Measurements from ENCODE around the gene ARHGEF38.
"Not testable (repeated sequence)": the region's sequence is repeated elsewhere in the genome, so short reads cannot be mapped to it uniquely, and the experiment has no call there.

ARHGEF38 gene

GRCh38 chr4:105657117-105657765 is 104.8 kb downstream of the ARHGEF38 start:
- DNase-seq (ENCODE audit: low read depth): no peak

DNA sequence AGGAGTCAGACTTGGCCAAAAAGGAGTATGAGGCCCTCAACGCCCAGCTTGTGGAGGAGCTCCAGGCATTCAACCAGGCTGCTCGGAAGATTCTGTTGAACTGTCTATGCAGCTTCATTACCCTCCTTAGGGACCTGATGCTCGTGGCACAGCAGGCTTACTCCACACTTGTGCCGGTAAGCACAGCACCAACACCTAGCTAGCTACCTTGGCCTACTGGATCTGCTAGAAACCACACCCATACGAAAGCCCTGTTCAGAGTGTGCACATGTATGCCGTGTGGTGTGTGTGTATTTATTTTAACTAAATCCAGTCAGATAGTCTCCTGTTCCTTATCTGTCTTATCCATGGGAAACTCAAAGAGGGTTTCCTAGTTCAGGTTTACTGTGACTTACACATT is 106.8 kb downstream of the ARHGEF38 start:
- no peak for DNase-seq (ENCODE audit: low read depth)

DNA sequence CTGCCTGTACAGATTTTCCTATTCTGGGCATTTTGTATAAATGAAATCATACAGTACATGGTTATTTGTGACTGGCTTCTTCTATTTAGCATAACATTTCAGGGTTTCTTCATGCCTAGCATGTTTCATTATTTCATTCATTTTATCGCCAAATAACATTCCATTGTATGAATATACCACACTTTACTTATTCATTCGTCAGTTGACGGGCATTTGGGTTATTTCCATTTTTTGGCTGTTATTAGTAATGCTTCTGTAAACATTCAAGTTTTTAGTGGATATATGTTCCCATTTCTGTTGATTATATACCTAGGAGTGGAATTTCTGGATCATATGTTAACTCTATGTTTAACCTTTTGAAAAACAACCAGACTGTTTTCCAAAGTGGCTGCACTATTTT is 108.6 kb downstream of the ARHGEF38 start:
- no peak for DNase-seq (ENCODE audit: low read depth)

DNA sequence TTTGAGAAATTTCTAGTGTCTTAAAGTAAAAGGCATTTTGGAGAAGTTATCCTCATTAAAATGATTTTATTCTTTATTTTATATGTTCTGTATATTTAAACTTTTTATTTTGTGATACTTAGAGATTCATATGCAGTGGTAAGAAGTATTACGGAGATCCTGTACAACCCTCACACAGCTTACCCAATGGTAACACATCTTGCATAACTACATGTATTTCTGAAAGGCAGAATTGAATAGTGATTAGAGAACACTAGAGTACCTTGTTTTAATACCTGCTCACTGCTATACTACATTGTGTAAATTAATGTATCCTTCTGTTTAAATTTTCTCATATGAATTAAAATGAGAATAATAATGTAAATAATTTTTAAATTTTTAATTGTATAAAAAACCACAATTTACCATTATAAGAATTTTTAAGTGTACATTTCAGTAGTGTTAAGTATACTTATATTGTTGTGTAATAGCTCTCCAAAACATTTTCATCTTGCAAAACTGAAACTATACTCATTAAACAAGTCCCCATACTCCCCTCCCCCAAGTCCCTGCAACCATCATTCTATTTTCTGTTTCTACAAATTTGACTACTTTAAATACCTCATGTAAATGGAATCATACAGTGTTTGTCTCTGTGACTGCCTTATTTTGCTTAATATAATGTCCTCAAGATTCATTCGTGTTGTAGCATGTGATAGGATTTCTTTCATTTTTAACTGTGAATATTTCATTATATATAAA is 110.7 kb downstream of the ARHGEF38 start:
- no peak for DNase-seq (ENCODE audit: low read depth)

DNA sequence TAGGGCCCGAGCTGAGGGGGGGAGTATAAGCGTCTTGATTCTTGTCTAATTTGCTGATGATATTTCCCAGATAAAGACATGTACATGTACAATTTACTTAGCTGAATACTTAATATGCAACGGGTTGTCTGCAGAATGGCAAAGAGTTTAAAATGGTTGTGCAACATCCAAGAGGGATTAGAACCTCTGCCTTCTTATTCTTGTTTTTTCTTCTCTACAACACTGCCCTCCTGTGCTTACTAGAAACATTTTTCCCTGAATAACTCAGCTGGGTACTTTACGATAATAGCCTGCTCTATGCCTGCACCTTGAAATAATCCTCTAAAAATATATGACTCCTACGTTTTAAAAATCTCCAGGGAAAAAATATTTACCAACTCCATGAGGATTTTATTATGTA is 114.3 kb downstream of the ARHGEF38 start:
- no peak for DNase-seq (ENCODE audit: low read depth)

GRCh38 chr4:105670684-105671083 is 118.3 kb downstream of the ARHGEF38 start:
- DNase-seq (ENCODE audit: low read depth): no peak

DNA sequence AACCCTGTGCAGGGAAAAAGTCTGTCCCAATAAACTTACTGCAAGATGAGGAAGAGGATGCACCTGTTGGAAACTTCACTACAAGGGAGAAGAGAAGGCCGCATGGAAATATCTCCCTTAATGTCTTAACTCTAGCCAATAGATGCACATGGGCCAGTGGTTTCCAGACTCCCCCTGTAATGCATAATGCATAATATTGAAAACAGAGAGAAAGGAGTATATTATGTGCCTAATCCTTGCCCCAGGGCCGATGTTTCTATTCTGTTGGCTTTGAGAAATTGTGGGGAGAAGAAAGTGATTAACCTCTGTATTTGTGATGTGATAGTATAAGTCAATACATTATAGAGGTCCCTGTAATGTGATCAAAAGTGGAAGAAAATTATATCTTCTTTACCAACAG is 118.9 kb downstream of the ARHGEF38 start:
- DNase-seq (ENCODE audit: low read depth): no peak

DNA sequence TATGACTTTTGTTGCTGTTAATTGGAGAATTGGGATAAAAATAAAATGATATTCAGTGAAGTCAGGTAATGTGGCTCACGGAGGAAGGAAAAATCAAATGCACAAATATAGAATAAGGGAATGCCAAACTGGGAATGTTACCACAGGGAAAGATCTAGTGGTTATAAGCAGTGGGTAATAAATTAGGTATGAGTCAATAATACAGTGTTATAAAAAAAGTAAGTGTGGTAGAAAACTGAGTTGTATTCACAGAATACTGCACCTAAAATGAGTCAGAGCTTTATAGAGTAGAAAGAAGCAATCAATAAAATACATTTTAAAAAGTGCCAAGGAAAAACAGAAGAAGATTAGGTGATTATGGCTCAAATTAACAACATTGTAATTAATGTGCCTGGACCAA is 121.6 kb downstream of the ARHGEF38 start:
- no peak for DNase-seq (ENCODE audit: low read depth)

DNA sequence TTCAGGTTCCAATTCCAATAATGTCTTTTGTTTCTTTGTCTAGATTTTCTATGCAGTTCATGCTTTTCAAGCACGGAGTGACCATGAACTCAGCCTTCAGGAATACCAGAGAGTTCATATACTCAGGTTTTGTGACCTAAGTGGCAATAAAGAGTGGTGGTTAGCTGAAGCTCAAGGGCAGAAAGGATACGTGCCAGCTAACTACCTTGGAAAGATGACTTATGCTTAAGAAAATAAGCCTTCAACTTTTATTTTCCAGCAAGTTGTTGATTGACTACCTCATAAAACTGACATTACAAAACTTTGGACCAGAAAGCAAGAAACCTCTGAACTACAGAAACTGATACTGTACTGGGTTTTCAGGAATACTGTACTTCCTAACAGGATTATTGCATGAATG is 125.3 kb downstream of the ARHGEF38 start:
- no peak for DNase-seq (ENCODE audit: low read depth)

DNA sequence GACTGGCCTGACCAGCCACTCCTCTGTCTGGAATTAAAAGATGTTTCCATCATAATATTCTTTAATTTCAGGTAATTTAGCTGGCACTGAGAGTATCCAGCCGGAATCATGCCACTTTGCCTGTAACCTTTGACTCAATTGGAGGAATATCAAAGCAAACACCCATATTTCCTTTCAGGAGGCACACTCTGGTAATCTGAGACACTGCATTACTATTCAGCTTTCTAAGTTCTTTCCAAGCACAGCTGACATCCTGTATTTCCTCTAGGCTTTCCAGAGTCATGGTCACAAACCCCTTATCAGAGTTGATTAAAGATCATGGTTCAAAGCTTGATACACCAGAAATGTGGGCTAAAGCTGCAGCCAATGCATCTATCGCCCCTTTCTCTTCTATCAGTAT is 126.8 kb downstream of the ARHGEF38 start:
- no peak for DNase-seq (ENCODE audit: low read depth)

GRCh38 chr4:105683038-105683437 is 130.6 kb downstream of the ARHGEF38 start:
- DNase-seq (ENCODE audit: low read depth): no peak

DNA sequence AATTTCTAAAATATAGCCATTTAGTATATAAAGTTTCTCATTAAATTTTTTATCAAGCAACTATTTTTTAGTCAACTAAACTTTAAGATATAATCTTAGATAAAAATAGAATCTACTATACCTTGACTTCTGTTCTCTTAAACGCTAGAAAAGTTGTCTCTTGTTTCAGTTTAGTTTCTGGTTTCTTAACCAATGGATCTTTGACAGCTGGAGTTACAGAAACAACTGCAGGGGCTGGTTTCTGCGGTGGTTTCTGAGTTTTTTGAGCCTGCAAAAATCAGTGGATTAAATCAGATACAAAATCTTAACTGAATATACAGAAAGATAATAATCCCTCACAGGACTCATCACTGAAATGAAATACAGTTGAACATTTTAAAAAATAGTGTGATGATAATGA is 134.2 kb downstream of the ARHGEF38 start:
- DNase-seq (ENCODE audit: low read depth): no peak

GRCh38 chr4:105694812-105695211 is 142.4 kb downstream of the ARHGEF38 start:
- DNase-seq (ENCODE audit: low read depth): not testable (repeated sequence)

GRCh38 chr4:105695832-105696231 is 143.4 kb downstream of the ARHGEF38 start:
- not testable (repeated sequence) for DNase-seq (ENCODE audit: low read depth)

GRCh38 chr4:105698607-105699006 is 146.2 kb downstream of the ARHGEF38 start:
- DNase-seq (ENCODE audit: low read depth): no peak

DNA sequence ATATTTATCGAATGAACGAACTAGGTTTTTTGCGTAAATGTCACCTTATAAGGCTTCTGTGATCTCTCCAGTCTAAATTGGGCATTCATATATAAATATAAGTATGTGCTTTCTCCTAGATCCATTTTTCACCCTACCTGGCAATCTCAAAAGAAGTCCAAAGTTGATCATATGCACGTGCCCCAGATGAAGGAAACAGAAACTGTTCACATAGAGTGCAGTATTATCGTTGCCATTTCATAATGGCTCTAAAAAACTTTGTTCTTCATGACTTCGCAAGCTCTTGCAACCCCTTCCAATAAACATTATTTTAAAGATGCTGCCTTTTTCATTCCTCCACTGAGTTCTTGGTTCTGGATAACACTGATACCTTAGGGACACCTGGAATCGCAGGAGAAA is 155.4 kb downstream of the ARHGEF38 start:
- no peak for DNase-seq (ENCODE audit: low read depth)

DNA sequence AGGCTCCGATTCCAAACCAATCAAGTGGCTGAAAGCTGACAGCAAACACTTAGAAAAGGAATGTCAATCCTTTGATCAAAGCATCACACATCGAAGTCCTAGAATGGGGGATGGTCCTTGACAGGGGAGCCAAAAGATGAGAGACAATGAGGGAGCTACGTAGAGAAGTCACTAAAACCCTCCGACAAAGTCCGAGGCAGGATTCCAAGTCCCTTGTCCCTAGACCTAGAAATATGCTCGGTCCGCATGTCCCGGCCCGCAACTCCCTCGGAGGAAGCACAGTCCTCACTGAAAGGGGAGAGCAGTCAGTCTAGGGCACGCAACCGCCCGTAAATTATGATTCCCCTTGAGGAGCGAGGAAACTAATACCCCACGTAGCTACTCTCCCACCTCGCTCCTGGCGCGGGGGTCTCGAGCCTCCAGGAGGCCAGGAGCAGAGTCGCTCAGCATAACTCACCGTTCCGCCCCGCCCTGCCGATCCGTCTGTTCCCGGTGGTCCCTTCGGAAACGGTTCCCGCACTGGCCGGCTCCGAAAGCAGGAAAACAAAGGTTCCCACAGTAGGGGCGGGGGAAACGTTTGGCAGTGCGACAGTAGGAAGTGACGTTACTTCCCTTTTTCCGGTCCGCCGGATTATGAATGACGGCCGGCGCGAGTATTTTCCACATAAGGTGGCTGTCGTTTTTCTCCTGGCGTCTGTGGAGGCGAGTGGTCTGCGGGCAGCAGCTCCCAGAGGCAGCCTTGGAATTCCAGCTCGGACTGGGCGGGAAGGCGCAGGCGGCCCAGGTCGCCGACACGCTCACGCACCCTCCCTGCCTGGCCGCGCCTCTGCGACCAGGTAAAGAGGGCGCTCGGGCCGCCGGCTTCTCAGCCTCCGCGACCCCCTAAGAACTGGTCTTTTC is 156.0 kb downstream of the ARHGEF38 start, which contains the start of the genes GSTCD and INTS12:
GSTCD (plus strand) TSS at position 604 of the 900 bp plus-strand sequence. CDS start 8,830 bp downstream, outside the sequence.
INTS12 (minus strand) TSS at position 509 of the 900 bp plus-strand sequence. CDS start 8,684 bp downstream, outside the sequence.
- DNase-seq (ENCODE audit: low read depth): peak; percentile 77

DNA sequence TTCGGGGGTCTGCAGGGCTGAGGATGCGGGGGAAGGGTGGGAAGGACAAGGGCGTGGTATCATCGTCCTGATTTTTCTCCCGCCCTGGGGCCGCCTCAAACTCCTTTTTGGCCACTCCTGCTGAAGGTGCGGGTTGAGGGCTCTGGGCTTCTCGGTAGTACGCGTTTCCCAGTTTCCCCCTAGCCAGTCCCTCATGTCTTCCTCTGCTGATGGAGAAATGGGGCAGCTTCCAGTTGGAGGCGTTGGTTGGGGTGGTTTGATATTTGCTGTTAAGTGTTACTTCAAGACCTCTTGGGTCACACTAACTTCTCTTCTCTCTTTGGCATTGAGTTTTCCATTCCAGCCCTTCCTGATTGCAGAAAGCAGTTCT is 156.6 kb downstream of the ARHGEF38 start:
- DNase-seq (ENCODE audit: low read depth): no peak

DNA sequence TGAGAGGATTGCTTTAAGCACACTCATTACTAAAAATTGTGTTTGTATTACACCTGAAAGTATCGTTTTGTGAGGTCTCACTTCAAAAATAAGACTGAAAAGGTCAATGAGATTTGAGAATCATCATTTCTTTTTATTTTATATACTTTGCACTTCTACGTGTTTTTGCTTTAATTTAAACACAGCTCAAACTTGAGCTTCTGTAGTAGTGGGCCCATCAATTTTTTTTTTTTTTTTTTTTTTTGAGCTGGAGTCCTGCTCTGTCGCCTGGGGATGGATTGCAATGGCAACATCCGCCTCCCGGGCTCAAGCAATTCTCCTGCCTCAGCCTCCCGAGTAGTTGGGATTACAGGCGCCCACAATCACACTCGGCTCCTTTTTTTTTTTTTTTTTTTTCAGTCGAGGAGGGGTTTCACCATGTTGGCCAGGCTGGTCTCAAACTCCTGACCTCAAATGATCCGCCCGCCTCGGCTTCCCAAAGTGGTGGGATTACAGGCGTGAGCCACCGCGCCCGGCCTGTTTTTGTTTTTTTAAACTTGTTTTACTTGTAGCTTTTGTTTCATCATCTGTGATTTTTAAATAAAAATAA is 157.7 kb downstream of the ARHGEF38 start:
- DNase-seq (ENCODE audit: low read depth): no peak

- no peak for DNase-seq (ENCODE audit: low read depth)
These were observed 158.3 kb downstream of the ARHGEF38 start for GRCh38 chr4:105710678-105711077.

DNA sequence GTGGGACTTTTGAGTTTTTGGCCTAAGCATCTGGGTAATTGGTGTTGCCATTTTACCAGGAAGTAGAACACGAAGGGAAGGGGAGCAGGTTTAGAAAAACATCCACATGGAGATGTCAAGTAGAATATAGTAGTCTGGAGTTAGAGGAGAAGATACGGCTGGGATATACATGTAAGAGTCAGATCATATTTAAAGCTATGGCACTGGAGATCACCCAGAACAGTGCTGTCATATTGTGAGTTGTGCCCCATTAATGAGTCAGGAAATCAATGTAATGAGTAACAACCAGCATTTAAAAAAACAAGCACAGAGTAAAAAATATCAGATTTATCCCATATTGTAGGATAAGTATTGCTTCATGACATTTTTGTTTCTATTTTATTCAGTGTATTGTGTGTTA is 160.3 kb downstream of the ARHGEF38 start:
- DNase-seq (ENCODE audit: low read depth): no peak

DNA sequence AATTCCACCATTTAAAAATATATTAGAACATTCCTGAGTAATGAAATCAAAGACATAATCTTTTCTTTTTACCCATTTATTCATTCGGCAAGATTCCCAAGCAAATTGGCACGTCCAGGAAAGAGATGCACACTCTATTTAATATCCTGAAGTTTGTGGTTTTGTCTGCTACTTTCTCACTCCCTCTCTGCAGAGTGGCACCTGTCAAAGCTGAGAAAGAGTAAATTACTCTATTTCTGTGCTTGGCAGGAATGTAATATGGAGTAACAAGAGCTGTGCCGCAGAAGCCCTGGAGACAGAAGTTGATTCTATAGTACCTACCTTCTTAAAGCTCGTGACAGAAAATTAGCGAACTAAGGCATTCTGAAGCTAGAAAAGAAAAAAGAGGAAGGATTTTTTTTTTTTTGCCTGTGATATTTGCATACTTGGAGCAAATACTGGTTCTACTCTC is 161.7 kb downstream of the ARHGEF38 start:
- DNase-seq (ENCODE audit: low read depth): no peak
